OCI-LY3 (cell line): Measurements from ENCODE around the gene CFAP77.
A peak's percentile ranks its signal among the peaks of the same experiment; 100 is the strongest.

Source experiments
- H2AFZ ChIP-seq: fragments of 200-600, 300-600 bp; shearing (Covaris generic); 2 replicates; pipeline ENCODE4 v1.6.0; 2014; ENCODE audit warnings: antibody characterized with exemption, low read depth, low read length
- H3K27ac ChIP-seq: fragments of 200-600, 300-600 bp; sonication (generic); 2 replicates; pipeline ENCODE4 v1.5.1; 2014; ENCODE audit warnings: mild to moderate bottlenecking, low read length, moderate library complexity, mixed read lengths
- H3K27me3 ChIP-seq: fragments of 200-600, 300-600 bp; sonication (generic); 2 replicates; pipeline ENCODE4 v1.6.1; 2014; ENCODE audit warnings: low read depth, low read length, mixed read lengths
- H3K36me3 ChIP-seq: fragments of 200-600, 300-600 bp; sonication (generic); replicated peaks from 2 replicates; pipeline ENCODE3; 2014; ENCODE audit warnings: low read depth, low read length, mixed read lengths
- H3K4me1 ChIP-seq: fragments of 300-600, 200-600 bp; sonication (generic); 2 replicates; pipeline ENCODE4 v1.6.1; 2014; ENCODE audit warnings: low read length, mixed read lengths
- H3K4me2 ChIP-seq: fragments of 200-600, 300-600 bp; sonication (generic); 2 replicates; pipeline ENCODE4 v1.6.1; 2014; ENCODE audit warnings: low read length, mixed read lengths
- H3K4me3 ChIP-seq: fragments of 300-600, 200-600 bp; sonication (generic); 2 replicates; pipeline ENCODE4 v1.5.1; 2014; ENCODE audit warnings: antibody characterized with exemption, mild to moderate bottlenecking, low read length, moderate library complexity
- H3K79me2 ChIP-seq: fragments of 300-600, 200-600 bp; shearing (Covaris generic); 2 replicates; pipeline ENCODE4 v1.6.1; 2014; ENCODE audit warnings: mild to moderate bottlenecking, low read length, mixed read lengths
- H3K9ac ChIP-seq: fragments of 300-600, 200-600 bp; shearing (Covaris generic); 2 replicates; pipeline ENCODE4 v1.6.0; 2014; ENCODE audit warnings: mild to moderate bottlenecking, low read length, moderate library complexity
- H3K9me3 ChIP-seq: fragments of 200-600, 300-600 bp; shearing (Covaris generic); 2 replicates; pipeline ENCODE4 v1.6.1; 2014; ENCODE audit warnings: low read length, mixed read lengths; ENCODE audit not compliant: insufficient read depth
- H4K20me1 ChIP-seq: fragments of 200-600, 300-600 bp; sonication (generic); 2 replicates; pipeline ENCODE4 v1.6.1; 2016; ENCODE audit warnings: low read length, mixed read lengths; ENCODE audit not compliant: insufficient read depth
- EZH2phosphoT487 ChIP-seq: fragments of 200-600 bp; shearing (Covaris generic); IDR thresholded peaks from 2 replicates; pipeline ENCODE4 v1.6.1; 2018; ENCODE audit warnings: antibody characterized with exemption, mixed run types, low read depth
- TF ChIP-seq, protein P1 (sequence below): fragments of 200-600, 300-600 bp; sonication (generic); IDR thresholded peaks from 2 replicates; pipeline ENCODE4 v1.5.1; 2014; ENCODE audit warnings: antibody characterized with exemption, low read length, low read depth

CFAP77 gene

GRCh38 chr9:132409828-132410528, at the start of gene CFAP77:
CFAP77 (plus strand) TSS chr9:132410211; CDS start chr9:132410272, 61 bp downstream.
- H3K9me3 ChIP-seq: no peaks in the 10 kb centered on the region
- TF ChIP-seq EZH2phosphoT487: no peak
- TF ChIP-seq, protein P1, sequence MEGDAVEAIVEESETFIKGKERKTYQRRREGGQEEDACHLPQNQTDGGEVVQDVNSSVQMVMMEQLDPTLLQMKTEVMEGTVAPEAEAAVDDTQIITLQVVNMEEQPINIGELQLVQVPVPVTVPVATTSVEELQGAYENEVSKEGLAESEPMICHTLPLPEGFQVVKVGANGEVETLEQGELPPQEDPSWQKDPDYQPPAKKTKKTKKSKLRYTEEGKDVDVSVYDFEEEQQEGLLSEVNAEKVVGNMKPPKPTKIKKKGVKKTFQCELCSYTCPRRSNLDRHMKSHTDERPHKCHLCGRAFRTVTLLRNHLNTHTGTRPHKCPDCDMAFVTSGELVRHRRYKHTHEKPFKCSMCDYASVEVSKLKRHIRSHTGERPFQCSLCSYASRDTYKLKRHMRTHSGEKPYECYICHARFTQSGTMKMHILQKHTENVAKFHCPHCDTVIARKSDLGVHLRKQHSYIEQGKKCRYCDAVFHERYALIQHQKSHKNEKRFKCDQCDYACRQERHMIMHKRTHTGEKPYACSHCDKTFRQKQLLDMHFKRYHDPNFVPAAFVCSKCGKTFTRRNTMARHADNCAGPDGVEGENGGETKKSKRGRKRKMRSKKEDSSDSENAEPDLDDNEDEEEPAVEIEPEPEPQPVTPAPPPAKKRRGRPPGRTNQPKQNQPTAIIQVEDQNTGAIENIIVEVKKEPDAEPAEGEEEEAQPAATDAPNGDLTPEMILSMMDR: no peak
- no peaks in the 10 kb centered on the region for H3K36me3 ChIP-seq
- H3K27me3 ChIP-seq: peaks cover 40% of the 10 kb centered on the region
- H3K4me2 ChIP-seq: peak within 1 kb of the TSS; percentile 91
- H3K4me1 ChIP-seq: peaks cover 33% of the 10 kb centered on the region
- no peak within 1 kb of the TSS for H3K27ac ChIP-seq
- peak within 1 kb of the TSS; percentile 32; the same call in 1 of the 2 replicates for H3K9ac ChIP-seq
- peak within 1 kb of the TSS; percentile 76 for H3K4me3 ChIP-seq
- peak within 1 kb of the TSS; percentile 84; the same call in 1 of the 2 replicates for H2AFZ ChIP-seq
- peaks cover 14% of the 10 kb centered on the region for H3K79me2 ChIP-seq
- H4K20me1 ChIP-seq: no peaks in the 10 kb centered on the region

GRCh38 chr9:132364068-132364467, 45.9 kb upstream of the CFAP77 start:
- no peaks in the 10 kb centered on the region for H3K79me2 ChIP-seq
- no peak overlapping the region for H3K4me2 ChIP-seq
- no peaks in the 10 kb centered on the region for H4K20me1 ChIP-seq
- H3K9me3 ChIP-seq: no peaks in the 10 kb centered on the region
- no peak overlapping the region for H3K4me3 ChIP-seq
- no peak overlapping the region for H2AFZ ChIP-seq
- no peaks in the 10 kb centered on the region for H3K27me3 ChIP-seq
- no peak for TF ChIP-seq EZH2phosphoT487
- TF ChIP-seq, protein P1: no peak
- H3K27ac ChIP-seq: no peak overlapping the region
- H3K36me3 ChIP-seq: no peaks in the 10 kb centered on the region
- no peak overlapping the region for H3K9ac ChIP-seq
- H3K4me1 ChIP-seq: peaks cover 10% of the 10 kb centered on the region

GRCh38 chr9:132365986-132366385, 44.0 kb upstream of the CFAP77 start:
- H3K27ac ChIP-seq: peak overlapping the region; percentile 9; the same call in 1 of the 2 replicates

GRCh38 chr9:132366481-132366880, 43.5 kb upstream of the CFAP77 start:
- no peak for TF ChIP-seq EZH2phosphoT487
- TF ChIP-seq, protein P1: no peak
- Histone ChIP-seq H3K4me3 (no peak overlapping the region), H3K36me3 (no peaks in the 10 kb centered on the region), H3K4me2 (no peak overlapping the region), H3K9me3 (no peaks in the 10 kb centered on the region), H3K27me3 (no peaks in the 10 kb centered on the region), H3K4me1 (peaks cover 10% of the 10 kb centered on the region), H3K79me2 (no peaks in the 10 kb centered on the region), H2AFZ (no peak overlapping the region), H3K27ac (no peak overlapping the region), H3K9ac (no peak overlapping the region), H4K20me1 (no peaks in the 10 kb centered on the region)

More at GRCh38 chr9:132365986-132366385, 44.0 kb upstream of the CFAP77 start:
- H3K79me2 ChIP-seq: no peaks in the 10 kb centered on the region
- H4K20me1 ChIP-seq: no peaks in the 10 kb centered on the region
- H3K9me3 ChIP-seq: no peaks in the 10 kb centered on the region
- no peaks in the 10 kb centered on the region for H3K27me3 ChIP-seq
- H3K9ac ChIP-seq: no peak overlapping the region
- H3K4me3 ChIP-seq: no peak overlapping the region
- peaks cover 10% of the 10 kb centered on the region for H3K4me1 ChIP-seq
- no peaks in the 10 kb centered on the region for H3K36me3 ChIP-seq
- peak overlapping the region; percentile 3; the same call in 1 of the 2 replicates for H2AFZ ChIP-seq
- TF ChIP-seq EZH2phosphoT487: no peak
- TF ChIP-seq, protein P1: no peak
- no peak overlapping the region for H3K4me2 ChIP-seq
